Activated T-helper 1 cell treated with anti-CD3 and anti-CD28 coated beads, Interleukin-12 subunit alpha, Interleukin-12 subunit beta, Interleukin-2, Interleukin-4 antibody, amounts not matched to agents 30 ng/mL and 10 ng/mL and 1 ng/mL, durations not matched to agents 14 hours and 24 hours and 36 hours (primary cell): ENCODE results near the gene REELD1. TPM values are rescaled to one million over a fixed set of nuclear protein-coding genes. Genes with fewer than 3 reads are reported as not detected.

Experiments
- DNase-seq: peaks from one replicate; pipeline ENCODE4 v3.0.0; 2021; ENCODE audit warnings: low spot score
- H3K27ac Mint-ChIP-seq: one replicate; pipeline ENCODE4 v1.8.0; 2021; ENCODE audit warnings: mild to moderate bottlenecking, mixed read lengths
- H3K27me3 Mint-ChIP-seq: one replicate; pipeline ENCODE4 v1.8.0; 2022; ENCODE audit warnings: mild to moderate bottlenecking, moderate library complexity, mixed read lengths; ENCODE audit not compliant: insufficient read depth
- H3K36me3 Mint-ChIP-seq: one replicate; pipeline ENCODE4 v1.8.0; 2021; ENCODE audit warnings: low read depth, mixed read lengths
- H3K4me1 Mint-ChIP-seq: one replicate; pipeline ENCODE4 v1.8.0; 2021; ENCODE audit warnings: low read depth, mixed read lengths
- H3K4me3 Mint-ChIP-seq: one replicate; pipeline ENCODE4 v1.8.0; 2021; ENCODE audit warnings: mild to moderate bottlenecking, moderate library complexity, mixed read lengths
- H3K9me3 Mint-ChIP-seq: one replicate; pipeline ENCODE4 v1.8.0; 2021; ENCODE audit warnings: mixed read lengths
- intact Hi-C: fragments of 100-400 bp; cut with micrococcal nuclease; formaldehyde crosslinking; loops from one replicate; pipeline ENCODE4 v1.15.1; 2024
- total RNA-seq: library from RNA; stranded (reverse); gene quantifications from 2 replicates; pipeline ENCODE4 v1.2.3, GENCODE V29; 2022

REELD1 gene
- total RNA-seq, 1 donor from 2014 or later = not detected

- Mint-ChIP-seq H3K27me3 (no peaks in the 10 kb centered on the region), H3K4me1 (no peaks in the 10 kb centered on the region), H3K4me3 (no peak overlapping the region), H3K9me3 (no peaks in the 10 kb centered on the region), H3K36me3 (peaks cover 5% of the 10 kb centered on the region), H3K27ac (no peak overlapping the region)
- DNase-seq = no peak
- intact Hi-C loops = no loop called here
Observed at GRCh38 chr4:146256328-146256727, 42.0 kb downstream of the REELD1 start.

DNA sequence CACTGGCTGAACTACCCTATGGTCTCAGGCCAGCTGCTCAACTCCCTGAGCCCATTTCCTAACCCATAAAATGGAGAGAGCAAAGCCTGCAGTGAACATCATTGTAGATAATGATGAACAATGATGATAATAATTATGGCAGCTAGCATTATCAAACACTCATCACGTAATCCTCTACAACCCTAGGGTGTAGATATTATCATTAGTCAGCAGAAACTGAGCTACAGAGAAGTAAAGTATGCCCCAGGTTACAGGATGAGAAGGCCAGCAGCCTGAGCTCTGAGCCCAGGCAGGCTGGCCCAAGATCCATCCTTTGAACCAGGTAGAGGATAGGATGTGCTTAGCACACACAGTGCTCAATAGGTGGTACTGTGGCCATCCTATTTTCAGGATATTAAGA lies 43.2 kb downstream of the REELD1 start:
- Mint-ChIP-seq H3K27me3 (no peaks in the 10 kb centered on the region), H3K4me1 (no peaks in the 10 kb centered on the region), H3K27ac (no peak overlapping the region), H3K4me3 (no peak overlapping the region), H3K9me3 (no peaks in the 10 kb centered on the region), H3K36me3 (peaks cover 6% of the 10 kb centered on the region)
- DNase-seq = no peak
- intact Hi-C loops = no loop called here

DNA sequence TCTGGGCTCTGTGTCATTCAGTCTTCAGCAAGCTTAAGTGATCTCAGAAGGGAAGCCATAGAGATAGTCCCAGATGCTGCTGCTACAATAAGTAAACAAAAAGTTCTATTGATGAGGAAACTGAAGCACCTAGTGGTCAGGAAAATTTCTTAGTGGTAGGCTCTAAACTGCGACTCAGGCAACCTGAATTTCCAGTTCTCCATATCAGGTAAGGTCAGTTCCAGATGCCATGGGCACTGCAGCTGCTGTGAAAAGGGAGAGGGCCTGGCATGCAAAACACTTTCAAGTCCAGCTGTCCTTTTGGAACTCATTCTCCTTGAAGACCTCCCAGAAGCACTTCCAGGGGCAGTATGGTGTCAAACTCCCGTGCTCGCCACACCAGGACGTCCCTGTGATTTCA lies 46.2 kb downstream of the REELD1 start:
- Mint-ChIP-seq H3K4me1 (no peaks in the 10 kb centered on the region), H3K27me3 (no peaks in the 10 kb centered on the region), H3K4me3 (no peak overlapping the region), H3K9me3 (no peaks in the 10 kb centered on the region), H3K36me3 (peaks cover 7% of the 10 kb centered on the region), H3K27ac (no peak overlapping the region)
- no peak for DNase-seq
- intact Hi-C loops = no loop called here

DNA sequence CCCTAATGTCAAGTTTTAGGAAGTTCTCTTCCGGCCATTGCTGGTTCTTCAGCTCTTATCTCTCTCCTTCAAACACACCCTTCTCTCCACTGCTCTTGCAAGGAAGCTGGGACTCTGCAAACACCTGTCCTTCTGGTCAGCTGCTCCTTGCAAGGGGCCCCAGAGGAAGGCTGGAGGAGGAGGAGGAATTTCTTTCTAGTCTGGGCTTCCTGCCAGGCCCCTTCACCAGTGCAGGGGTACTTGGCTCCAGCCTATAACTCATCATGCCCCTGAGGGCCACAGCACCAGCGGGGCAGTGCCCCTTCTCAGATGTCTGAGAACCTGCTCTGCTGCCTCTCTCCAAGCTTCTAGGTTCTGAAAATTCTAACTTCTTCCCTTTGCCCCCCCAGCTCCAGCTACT lies 46.7 kb downstream of the REELD1 start:
- H3K36me3 Mint-ChIP-seq = peaks cover 7% of the 10 kb centered on the region
- no peak for DNase-seq
- no peaks in the 10 kb centered on the region for H3K27me3 Mint-ChIP-seq
- intact Hi-C loops = no loop called here
- H3K4me3 Mint-ChIP-seq = no peak overlapping the region
- H3K4me1 Mint-ChIP-seq = no peaks in the 10 kb centered on the region
- H3K9me3 Mint-ChIP-seq = no peaks in the 10 kb centered on the region
- no peak overlapping the region for H3K27ac Mint-ChIP-seq

GRCh38 chr4:146263793-146264192 lies 49.5 kb downstream of the REELD1 start:
- no peaks in the 10 kb centered on the region for H3K9me3 Mint-ChIP-seq
- H3K4me3 Mint-ChIP-seq = no peak overlapping the region
- H3K27me3 Mint-ChIP-seq = no peaks in the 10 kb centered on the region
- H3K36me3 Mint-ChIP-seq = peaks cover 5% of the 10 kb centered on the region
- no peaks in the 10 kb centered on the region for H3K4me1 Mint-ChIP-seq
- intact Hi-C loops = no loop called here
- H3K27ac Mint-ChIP-seq = no peak overlapping the region
- no peak for DNase-seq

GRCh38 chr4:146265950-146266490 lies 51.7 kb downstream of the REELD1 start:
- no peaks in the 10 kb centered on the region for H3K4me1 Mint-ChIP-seq
- no peak overlapping the region for H3K4me3 Mint-ChIP-seq
- H3K36me3 Mint-ChIP-seq = peaks cover 2% of the 10 kb centered on the region
- no peaks in the 10 kb centered on the region for H3K9me3 Mint-ChIP-seq
- H3K27ac Mint-ChIP-seq = no peak overlapping the region
- DNase-seq = no peak
- no peaks in the 10 kb centered on the region for H3K27me3 Mint-ChIP-seq
- intact Hi-C loops = no loop called here

DNA sequence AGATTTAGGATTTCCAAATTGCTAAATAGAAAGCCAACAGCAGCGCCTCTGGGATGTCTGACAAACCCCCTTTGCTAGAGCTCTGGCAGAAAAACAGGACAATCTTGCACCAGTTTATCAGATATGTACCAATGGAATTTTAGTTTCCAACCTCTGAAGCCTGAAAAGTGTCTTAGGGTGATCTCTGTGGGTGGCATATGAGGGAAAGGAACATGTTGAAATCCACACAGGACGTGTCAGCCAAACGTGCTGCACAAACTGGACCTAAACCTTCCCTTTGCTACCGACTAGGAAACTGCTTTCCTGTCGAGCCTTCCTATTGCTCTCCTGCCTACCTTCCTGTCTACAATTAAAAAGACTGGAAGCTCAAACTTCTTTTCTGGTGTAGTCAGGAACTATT lies 53.5 kb downstream of the REELD1 start:
- H3K36me3 Mint-ChIP-seq = no peaks in the 10 kb centered on the region
- intact Hi-C loops = no loop called here
- H3K4me1 Mint-ChIP-seq = no peaks in the 10 kb centered on the region
- no peaks in the 10 kb centered on the region for H3K9me3 Mint-ChIP-seq
- no peak overlapping the region for H3K27ac Mint-ChIP-seq
- no peak overlapping the region for H3K4me3 Mint-ChIP-seq
- DNase-seq = no peak
- no peaks in the 10 kb centered on the region for H3K27me3 Mint-ChIP-seq

DNA sequence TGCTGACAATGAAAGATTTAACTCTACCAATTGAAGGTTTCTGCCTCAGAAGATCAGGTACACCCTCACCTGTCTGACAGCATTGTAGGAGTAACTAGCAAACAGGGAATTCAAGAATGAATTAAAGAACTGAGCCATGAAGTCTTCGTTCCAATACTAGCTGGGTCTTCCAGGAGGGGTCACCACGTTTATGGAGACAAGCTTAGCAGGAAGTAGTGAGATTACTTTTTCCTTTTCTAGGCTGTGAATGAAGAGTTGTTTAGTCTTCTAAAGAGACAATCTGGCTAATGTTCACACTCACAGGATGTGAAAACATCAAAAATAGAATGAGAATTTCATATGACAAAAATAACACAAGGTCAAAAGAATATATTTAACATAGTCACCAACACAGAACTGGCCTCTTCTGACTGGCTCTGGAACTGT lies 54.9 kb downstream of the REELD1 start:
- Mint-ChIP-seq H3K4me1 (no peaks in the 10 kb centered on the region), H3K27me3 (no peaks in the 10 kb centered on the region), H3K27ac (no peak overlapping the region), H3K36me3 (no peaks in the 10 kb centered on the region), H3K4me3 (no peak overlapping the region), H3K9me3 (no peaks in the 10 kb centered on the region)
- no peak for DNase-seq
- intact Hi-C loops = no loop called here

DNA sequence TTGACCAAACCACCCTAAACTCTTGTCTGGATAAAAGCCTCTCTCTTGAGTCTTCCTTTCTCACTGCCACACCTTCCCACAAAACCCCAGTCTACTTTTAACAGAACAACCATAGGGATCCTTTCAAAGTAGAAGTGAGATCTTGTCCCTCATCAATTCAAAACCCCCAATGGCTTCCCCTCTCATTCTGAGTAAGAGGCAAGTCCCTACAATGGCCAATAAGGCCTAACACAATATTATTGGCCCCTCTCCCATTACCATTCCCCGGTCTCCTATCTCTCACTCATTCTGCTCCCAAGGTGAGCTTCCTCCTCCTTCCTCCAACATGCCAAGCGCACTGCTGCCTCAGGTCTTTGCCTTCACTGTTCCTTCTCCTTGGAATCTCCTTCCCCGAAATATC lies 57.1 kb downstream of the REELD1 start:
- Mint-ChIP-seq H3K9me3 (no peaks in the 10 kb centered on the region), H3K4me3 (no peak overlapping the region), H3K27me3 (no peaks in the 10 kb centered on the region), H3K36me3 (no peaks in the 10 kb centered on the region), H3K4me1 (no peaks in the 10 kb centered on the region), H3K27ac (no peak overlapping the region)
- intact Hi-C loops = no loop called here
- DNase-seq = no peak

DNA sequence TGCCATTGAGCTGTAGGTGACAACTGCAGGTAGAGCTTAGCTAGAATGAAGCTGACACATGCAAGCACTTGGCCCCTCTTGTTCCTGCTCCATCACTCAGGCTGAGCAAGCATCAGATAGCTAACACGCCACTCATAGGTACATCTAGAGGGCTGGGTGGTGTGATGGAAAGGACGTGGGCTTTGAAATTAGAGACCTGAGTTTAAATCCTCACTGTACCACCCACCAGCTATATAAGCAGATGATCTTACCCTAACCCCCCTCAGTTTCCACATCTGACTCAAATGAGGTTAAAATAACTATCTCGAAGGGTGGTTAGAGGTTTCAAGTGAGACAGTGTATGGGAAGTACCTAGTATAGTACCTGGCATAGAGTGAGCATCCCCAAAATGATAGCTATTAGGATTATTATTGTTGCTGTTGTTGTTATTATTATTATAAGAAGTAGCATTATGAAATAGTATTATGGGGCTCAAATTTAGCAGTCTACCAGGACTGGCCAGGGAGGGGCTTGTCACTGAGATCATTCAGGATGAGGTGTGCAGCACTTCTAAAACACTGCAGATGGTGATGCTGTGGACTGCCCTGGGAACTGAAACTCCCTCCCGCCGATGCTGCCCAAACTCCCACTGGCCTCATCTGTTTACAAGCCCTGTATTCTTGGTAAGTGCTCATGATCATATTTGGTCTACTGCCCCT lies 59.0 kb downstream of the REELD1 start:
- no peaks in the 10 kb centered on the region for H3K4me1 Mint-ChIP-seq
- no peaks in the 10 kb centered on the region for H3K27me3 Mint-ChIP-seq
- intact Hi-C loops = no loop called here
- no peak overlapping the region for H3K27ac Mint-ChIP-seq
- DNase-seq = no peak
- H3K36me3 Mint-ChIP-seq = no peaks in the 10 kb centered on the region
- no peaks in the 10 kb centered on the region for H3K9me3 Mint-ChIP-seq
- H3K4me3 Mint-ChIP-seq = no peak overlapping the region

- Mint-ChIP-seq H3K9me3 (no peaks in the 10 kb centered on the region), H3K27me3 (no peaks in the 10 kb centered on the region), H3K36me3 (peaks cover 1% of the 10 kb centered on the region), H3K4me1 (no peaks in the 10 kb centered on the region), H3K4me3 (no peak overlapping the region), H3K27ac (no peak overlapping the region)
- DNase-seq = no peak
- intact Hi-C loops = no loop called here
Observed at GRCh38 chr4:146274774-146275173, 60.4 kb downstream of the REELD1 start.

DNA sequence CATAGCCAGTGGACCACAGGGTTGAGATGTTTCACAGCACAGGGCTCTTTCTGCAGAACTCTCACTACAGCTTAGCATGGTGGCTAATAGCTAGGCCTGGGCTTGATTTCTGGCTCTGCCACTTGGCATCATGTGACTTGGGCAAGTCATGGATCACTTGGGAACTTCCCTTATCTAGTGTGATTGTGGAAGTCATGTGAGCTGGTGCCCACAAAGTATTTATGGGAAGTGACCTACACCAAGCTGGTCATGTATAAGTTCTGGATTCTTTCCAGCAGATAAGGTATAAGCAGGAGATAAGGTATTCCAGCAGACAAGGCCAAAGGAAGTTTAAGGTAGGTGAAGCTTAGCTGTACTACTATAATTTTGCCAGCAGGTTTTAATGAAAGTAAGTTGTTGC lies 61.0 kb downstream of the REELD1 start:
- no peaks in the 10 kb centered on the region for H3K9me3 Mint-ChIP-seq
- H3K27me3 Mint-ChIP-seq = no peaks in the 10 kb centered on the region
- no peak overlapping the region for H3K27ac Mint-ChIP-seq
- intact Hi-C loops = no loop called here
- peaks cover 1% of the 10 kb centered on the region for H3K36me3 Mint-ChIP-seq
- no peak for DNase-seq
- no peaks in the 10 kb centered on the region for H3K4me1 Mint-ChIP-seq
- no peak overlapping the region for H3K4me3 Mint-ChIP-seq

DNA sequence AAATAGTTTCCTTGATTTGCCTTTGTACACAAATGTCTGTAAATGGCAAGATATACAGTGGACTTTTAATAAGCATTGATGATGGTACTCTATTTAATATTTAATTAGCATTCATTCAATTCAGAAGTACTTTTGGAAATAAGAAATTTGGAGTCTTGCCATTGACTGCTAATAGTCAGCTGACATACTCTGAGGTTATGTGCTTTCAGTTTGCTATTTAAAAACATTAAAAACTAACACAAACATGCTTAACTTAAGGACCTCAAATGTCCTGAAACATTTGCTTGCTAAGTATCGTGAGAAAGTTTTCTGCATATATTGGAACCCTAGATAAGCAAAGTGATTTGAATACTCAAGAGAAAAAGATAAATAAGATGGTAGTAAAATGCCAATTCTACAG lies 64.6 kb downstream of the REELD1 start:
- Mint-ChIP-seq H3K27me3 (no peaks in the 10 kb centered on the region), H3K9me3 (no peaks in the 10 kb centered on the region), H3K36me3 (peaks cover 5% of the 10 kb centered on the region), H3K4me3 (no peak overlapping the region), H3K4me1 (no peaks in the 10 kb centered on the region), H3K27ac (no peak overlapping the region)
- intact Hi-C loops = no loop called here
- DNase-seq = no peak
